GM12878 (cell line): ENCODE data around the gene ATP6V1G1. TPM values are rescaled to one million over a fixed set of nuclear protein-coding genes. Genes with fewer than 3 reads are reported as not detected.

ENCODE experiments used
- ATAC-seq: fragments of 200-7000 bp; cut with Tn5 transposase; 3 replicates; pipeline ENCODE4 v1.9.1; 2020; ENCODE audit warnings: mild to moderate bottlenecking, moderate library complexity
- BruUV-seq: library from RNA; stranded (reverse); fragments of 400-500 nt; replicated peaks from 2 replicates; lab custom pipeline; 2021; lab: Mats Ljungman, UMichigan
- CTCF ChIA-PET: fragments of 300-600 bp; sonication (Branson Sonifier 250); formaldehyde crosslinking; extraction: SDS; loops from one replicate; lab custom pipeline; 2021; ENCODE audit warnings: inconsistent platforms; lab: Yijun Ruan, JAX
- POLR2A ChIA-PET: fragments of 350-600 bp; formaldehyde crosslinking; extraction: SDS; loops from one replicate; lab custom pipeline; 2021; ENCODE audit warnings: inconsistent platforms; lab: Charles Lee
- RAD21 ChIA-PET: fragments of 300-600 bp; sonication (Branson Sonifier 250); formaldehyde crosslinking; loops from one replicate; lab custom pipeline; 2023; ENCODE audit warnings: antibody characterized with exemption; ENCODE audit not compliant: unreplicated experiment; lab: Charles Lee
- SMC1A ChIA-PET: fragments of 300-600 bp; sonication (Branson Sonifier 250); formaldehyde crosslinking; loops from one replicate; lab custom pipeline; 2023; ENCODE audit not compliant: unreplicated experiment, uncharacterized antibody; lab: Charles Lee
- DNase-seq: peaks from one replicate; pipeline ENCODE4 v3.0.0-alpha.2; 2011; ENCODE audit warnings: low read depth, low spot score
- FAIRE-seq: peaks from 3 replicates; lab custom pipeline; 2011; peaks lifted over from hg19 to GRCh38; lab: Jason Lieb, UNC
- H2AFZ ChIP-seq: 2 replicates; pipeline ENCODE4 v1.6.0; 2011; ENCODE audit warnings: low read depth, low read length, control low read depth; ENCODE audit not compliant: control insufficient read depth
- H3K27ac ChIP-seq: 2 replicates; pipeline ENCODE4 v1.5.1; 2011; ENCODE audit warnings: control low read depth; ENCODE audit not compliant: control insufficient read depth, insufficient read depth
- H3K27me3 ChIP-seq, 2 experiments: replicated peaks in 1 of 2; 2 replicates each; pipeline versions ENCODE4 v1.6.0 to v1.6.1; 2011; ENCODE audit warnings: low read length in 1 of 2; ENCODE audit not compliant: control insufficient read depth in 2 of 2, insufficient read depth in 2 of 2
- H3K36me3 ChIP-seq, 2 experiments: 2 replicates each; pipeline ENCODE4 v1.5.1; 2011; ENCODE audit warnings: low read length in 1 of 2; ENCODE audit not compliant: control insufficient read depth in 2 of 2, insufficient read depth in 2 of 2
- H3K4me1 ChIP-seq: 2 replicates; pipeline ENCODE4 v1.6.1; 2011; ENCODE audit warnings: mild to moderate bottlenecking, low read length, moderate library complexity, mixed read lengths; ENCODE audit not compliant: control insufficient read depth, insufficient read depth
- H3K4me2 ChIP-seq: 2 replicates; pipeline ENCODE4 v1.6.0; 2011; ENCODE audit warnings: control low read depth; ENCODE audit not compliant: control insufficient read depth, insufficient read depth
- H3K4me3 ChIP-seq: fragments of 200-600 bp; sonication (generic); 2 replicates; pipeline ENCODE4 v1.5.1; 2016
- H3K79me2 ChIP-seq: 2 replicates; pipeline ENCODE4 v1.6.0; 2011; ENCODE audit warnings: low read length; ENCODE audit not compliant: control insufficient read depth, insufficient read depth
- H3K9ac ChIP-seq: 2 replicates; pipeline ENCODE4 v1.8.0; 2011; ENCODE audit warnings: low read length, control low read depth, mixed read lengths; ENCODE audit not compliant: control insufficient read depth, insufficient read depth
- H3K9me3 ChIP-seq: replicated peaks from 3 replicates; pipeline ENCODE4 v1.5.1; 2011; ENCODE audit warnings: mild to moderate bottlenecking, low read length; ENCODE audit not compliant: control insufficient read depth, insufficient read depth
- H4K20me1 ChIP-seq: 2 replicates; pipeline ENCODE4 v1.6.0; 2011; ENCODE audit not compliant: control insufficient read depth, insufficient read depth
- HDGF ChIP-seq: fragments of 450-650 bp; IDR thresholded peaks from 2 replicates; pipeline ENCODE4 v1.6.1; 2016; ENCODE audit warnings: antibody characterized with exemption
- PAX8 ChIP-seq: fragments of 450-650 bp; IDR thresholded peaks from 2 replicates; pipeline ENCODE4 v1.6.1; 2017; ENCODE audit warnings: mild to moderate bottlenecking, moderate library complexity
- POU2F2 ChIP-seq: IDR thresholded peaks from 3 replicates; pipeline ENCODE4 v1.6.1; 2011; ENCODE audit warnings: low read depth, mild to moderate bottlenecking, low read length, borderline replicate concordance
- SIX5 ChIP-seq: IDR thresholded peaks from 2 replicates; pipeline ENCODE4 v1.6.1; 2011; ENCODE audit warnings: mild to moderate bottlenecking, low read depth, low read length, moderate library complexity; ENCODE audit not compliant: severe bottlenecking
- WGBS: methylation state at CpG from one replicate; pipeline ENCODE4 v1.1.6; 2016; ENCODE audit warnings: low lambda C conversion rate; ENCODE audit not compliant: insufficient replicate concordance, insufficient coverage; ENCODE audit errors: missing lambda C conversion rate; 5-methylcytosine and 5-hydroxymethylcytosine counted together
- in situ Hi-C: fragments of 300-500 bp; cut with MboI; formaldehyde crosslinking; loops from 9 replicates; pipeline ENCODE4 v1.14.3; 2018; ENCODE audit warnings: mixed read lengths
- intact Hi-C: fragments of 100-400 bp; cut with micrococcal nuclease; formaldehyde crosslinking; loops from one replicate; pipeline ENCODE4 v1.14.2; 2022; ENCODE audit not compliant: unreplicated experiment
- polyA plus RNA-seq, 11 experiments: library from polyadenylated mRNA; depleted of rRNA in 4 of 11; unstranded in 6 of 11; stranded (reverse) in 5 of 11; fragments of >200 nt; fragmentation: Nextera tagmentation in 4 of 11; fragmentation: Illumina TruSeq in 1 of 11; extraction: Ambion mirVana in 4 of 11; extraction: Trizol in 1 of 11; gene quantifications; 1 replicate in 1 of 11; 2 replicates in 10 of 11; pipeline versions ENCODE4 v1.2.1 to v1.2.3, GENCODE V29; 2011 to 2016; ENCODE audit warnings: inconsistent platforms in 2 of 11, missing spikeins in 2 of 11, low read depth in 1 of 11
- total RNA-seq, 4 experiments: library from RNA; depleted of rRNA in 3 of 4; stranded (reverse); fragments of >200 nt in 3 of 4; fragmentation: Illumina TruSeq in 1 of 4; extraction: Trizol in 1 of 4; gene quantifications; 2 replicates each; pipeline versions ENCODE4 v1.2.1 to v1.2.3, GENCODE V29; 2013 to 2021
- TF ChIP-seq, protein P1 (sequence below): fragments of 450-650 bp; IDR thresholded peaks from 2 replicates; pipeline ENCODE4 v1.6.1; 2017; ENCODE audit warnings: antibody characterized with exemption, mild to moderate bottlenecking, moderate library complexity

ATP6V1G1 gene
- total and polyA plus RNA-seq, 10 of the 15 experiments (the other 5 are each of a cell fraction or from before 2014, with no cell fraction given), result 34.2 to 204 (median 82.5) TPM

DNA sequence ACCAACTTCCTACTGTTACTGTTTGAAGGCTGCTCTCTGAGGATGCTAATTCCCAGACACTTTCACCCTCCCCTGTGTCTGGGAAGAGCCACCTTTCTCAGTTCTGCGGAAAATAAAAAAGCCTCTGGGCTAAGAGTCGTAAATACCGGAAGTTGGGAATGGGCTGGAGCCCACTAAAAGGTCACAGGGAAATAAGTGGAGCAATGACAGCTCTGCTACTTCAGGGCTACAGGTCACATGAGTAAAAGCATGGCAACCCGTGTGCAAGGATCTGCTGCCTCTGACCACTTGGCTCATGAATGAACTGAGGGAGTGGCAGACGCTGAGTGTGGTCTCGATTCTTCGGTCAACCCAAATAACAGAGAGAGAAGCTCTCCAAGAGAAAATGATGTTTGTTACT lies 25.8 kb upstream of the ATP6V1G1 start:
- BruUV-seq, result no TSS peak
- Histone ChIP-seq H3K79me2 (no peaks in the 10 kb centered on the region), H3K9me3 (no peaks in the 10 kb centered on the region), H4K20me1 (no peaks in the 10 kb centered on the region), H3K36me3 (no peaks in the 10 kb centered on the region), H3K4me2 (no peak overlapping the region), H3K27me3 (peaks cover 0 to 2% of the 10 kb centered on the region in 2 experiments; a peak in 1 of 4 replicates), H2AFZ (no peak overlapping the region), H3K4me1 (peaks cover 6% of the 10 kb centered on the region), H3K27ac (no peak overlapping the region), H3K9ac (no peak overlapping the region), H3K4me3 (no peak overlapping the region)
- TF ChIP-seq SIX5 (no peak), HDGF (no peak)
- TF ChIP-seq, protein P1, sequence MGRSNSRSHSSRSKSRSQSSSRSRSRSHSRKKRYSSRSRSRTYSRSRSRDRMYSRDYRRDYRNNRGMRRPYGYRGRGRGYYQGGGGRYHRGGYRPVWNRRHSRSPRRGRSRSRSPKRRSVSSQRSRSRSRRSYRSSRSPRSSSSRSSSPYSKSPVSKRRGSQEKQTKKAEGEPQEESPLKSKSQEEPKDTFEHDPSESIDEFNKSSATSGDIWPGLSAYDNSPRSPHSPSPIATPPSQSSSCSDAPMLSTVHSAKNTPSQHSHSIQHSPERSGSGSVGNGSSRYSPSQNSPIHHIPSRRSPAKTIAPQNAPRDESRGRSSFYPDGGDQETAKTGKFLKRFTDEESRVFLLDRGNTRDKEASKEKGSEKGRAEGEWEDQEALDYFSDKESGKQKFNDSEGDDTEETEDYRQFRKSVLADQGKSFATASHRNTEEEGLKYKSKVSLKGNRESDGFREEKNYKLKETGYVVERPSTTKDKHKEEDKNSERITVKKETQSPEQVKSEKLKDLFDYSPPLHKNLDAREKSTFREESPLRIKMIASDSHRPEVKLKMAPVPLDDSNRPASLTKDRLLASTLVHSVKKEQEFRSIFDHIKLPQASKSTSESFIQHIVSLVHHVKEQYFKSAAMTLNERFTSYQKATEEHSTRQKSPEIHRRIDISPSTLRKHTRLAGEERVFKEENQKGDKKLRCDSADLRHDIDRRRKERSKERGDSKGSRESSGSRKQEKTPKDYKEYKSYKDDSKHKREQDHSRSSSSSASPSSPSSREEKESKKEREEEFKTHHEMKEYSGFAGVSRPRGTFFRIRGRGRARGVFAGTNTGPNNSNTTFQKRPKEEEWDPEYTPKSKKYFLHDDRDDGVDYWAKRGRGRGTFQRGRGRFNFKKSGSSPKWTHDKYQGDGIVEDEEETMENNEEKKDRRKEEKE, result no peak
- SMC1A ChIA-PET, result interaction anchor here (1.2 to 2.3 kb wide), 2 partner anchors 13 to 24 kb away, joined by 4 to 5 read pairs; no protein-coding TSS in a partner anchor
- RAD21 ChIA-PET, result no interaction called here
- POLR2A ChIA-PET, result no interaction called here
- intact Hi-C loops (no loop called here), in situ Hi-C loops (no loop called here)
- ATAC-seq (no peak), DNase-seq (no peak), FAIRE-seq (no peak)
- WGBS, result 56% methylated on average over 7 of the region's 7 CpGs
- CTCF ChIA-PET, result no interaction called here

GRCh38 chr9:114565204-114565603 lies 22.4 kb upstream of the ATP6V1G1 start:
- ChIA-PET POLR2A (no interaction called here), RAD21 (interaction anchor here (1.0 kb wide), 1 partner anchor 88 kb away, joined by 3 read pairs; no protein-coding TSS in a partner anchor), CTCF (interaction anchor here (0.6 to 2.3 kb wide), 4 partner anchors 78 to 168 kb away, joined by 3 to 7 read pairs (median 4); no protein-coding TSS in a partner anchor), SMC1A (no interaction called here)
- no peak for ATAC-seq
- BruUV-seq, result no TSS peak
- H3K36me3 ChIP-seq, result no peaks in the 10 kb centered on the region
- no peaks in the 10 kb centered on the region; the same call in 2 of the 3 replicates for H3K9me3 ChIP-seq
- no peaks in the 10 kb centered on the region for H4K20me1 ChIP-seq
- no peak overlapping the region for H3K9ac ChIP-seq
- H3K27ac ChIP-seq, result no peak overlapping the region
- WGBS, result 98% methylated on average over 3 of the region's 3 CpGs
- H3K79me2 ChIP-seq, result no peaks in the 10 kb centered on the region
- intact Hi-C loops (no loop called here), in situ Hi-C loops (no loop called here)
- H3K4me2 ChIP-seq, result no peak overlapping the region
- peaks cover 0 to 2% of the 10 kb centered on the region in 2 experiments; a peak in 1 of 4 replicates for H3K27me3 ChIP-seq
- TF ChIP-seq PAX8 (no peak), POU2F2 (no peak)
- H3K4me1 ChIP-seq, result peaks cover 11% of the 10 kb centered on the region
- no peak overlapping the region for H2AFZ ChIP-seq
- FAIRE-seq, result no peak
- DNase-seq, result no peak
- no peak overlapping the region for H3K4me3 ChIP-seq
